Breast epithelium (tissue), 4 donors: ENCODE measurements around the gene DPPA5. TPM values are rescaled to one million over a fixed set of nuclear protein-coding genes. Genes with fewer than 3 reads are reported as not detected.

ENCODE experiments used
- DNase-seq, 2 donors: peaks; one replicate each; pipeline ENCODE4 v3.0.0-alpha.2; 2019; ENCODE audit warnings: low spot score in 2 of 2
- H3K27ac ChIP-seq, 2 donors: fragments of 200-600 bp; sonication (generic) in 1 of 2; one replicate each; pipeline ENCODE4 v1.5.1; 2016 to 2019; ENCODE audit warnings: mild to moderate bottlenecking in 1 of 2
- H3K27me3 ChIP-seq, 2 donors: fragments of 200-600 bp; sonication (generic) in 1 of 2; one replicate each; pipeline versions ENCODE4 v1.5.1 to v1.6.0; 2017 to 2019; ENCODE audit warnings: control low read depth in 1 of 2, mild to moderate bottlenecking in 1 of 2
- H3K36me3 ChIP-seq: fragments of 200-600 bp; one replicate; pipeline ENCODE4 v1.5.1; 2019
- H3K4me1 ChIP-seq, 2 donors: fragments of 200-600 bp; sonication (generic); one replicate each; pipeline ENCODE4 v1.5.1; 2016 to 2019; ENCODE audit warnings: control low read depth in 1 of 2
- H3K4me3 ChIP-seq, 3 donors: fragments of 200-600 bp; sonication (generic); 1 replicate in 2 of 3; 2 replicates in 1 of 3; pipeline ENCODE4 v1.5.1; 2016 to 2019; ENCODE audit warnings: mild to moderate bottlenecking in 3 of 3, moderate library complexity in 2 of 3
- H3K9me3 ChIP-seq, 2 donors: fragments of 200-600 bp; sonication (generic) in 1 of 2; one replicate each; pipeline ENCODE4 v1.5.1; 2016 to 2019; ENCODE audit warnings: control low read depth in 1 of 2
- POLR2A ChIP-seq: fragments of 450-650 bp; IDR thresholded peaks from one replicate; pipeline ENCODE4 v1.6.1; 2016; ENCODE audit warnings: antibody characterized with exemption, mild to moderate bottlenecking, moderate library complexity
- POLR2AphosphoS5 ChIP-seq, 3 donors: sonication (generic); formaldehyde crosslinking; IDR thresholded peaks; one replicate each; pipeline ENCODE4 v1.6.1; 2017; ENCODE audit warnings: antibody characterized with exemption in 3 of 3
- intact Hi-C: fragments of 100-400 bp; cut with DNase I; formaldehyde crosslinking; loops from one replicate; pipeline ENCODE4 v1.15.1; 2023; ENCODE audit warnings: low total_unique reads
- total RNA-seq, 3 donors: library from RNA; depleted of rRNA; stranded (reverse); fragments of >200 nt; gene quantifications; one replicate each; pipeline ENCODE4 v1.1.0, GENCODE V29; 2016
- TF ChIP-seq, protein P1 (sequence below), 3 donors: fragments of 450-650 bp; IDR thresholded peaks; one replicate each; pipeline ENCODE4 v1.5.1; 2016 to 2017; ENCODE audit warnings: antibody characterized with exemption in 3 of 3, mild to moderate bottlenecking in 3 of 3, moderate library complexity in 3 of 3

Gene DPPA5
- total RNA-seq, 3 donors from 2014 or later = not detected

DNA sequence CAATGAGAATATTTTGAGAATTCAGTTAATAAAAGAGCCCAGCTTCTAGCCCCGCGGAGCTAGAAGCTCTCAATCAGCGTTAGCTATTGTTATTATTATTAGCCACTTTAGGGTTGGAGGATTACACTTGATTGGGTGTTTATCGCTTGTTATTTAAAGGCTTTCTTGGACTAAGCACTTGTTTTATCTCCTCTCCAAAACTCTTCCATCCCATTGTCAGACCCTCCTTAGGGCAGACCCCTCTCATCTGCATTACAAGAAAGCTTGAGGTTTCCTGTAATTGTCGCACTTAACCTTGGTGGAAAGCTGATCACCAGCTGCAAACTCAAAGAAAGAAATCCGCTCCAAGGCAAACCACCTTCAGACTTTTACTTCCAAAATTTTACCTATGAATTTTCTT is 4.8 kb downstream of the DPPA5 start:
- Histone ChIP-seq H3K27me3 (peaks cover 0 to 13% of the 10 kb centered on the region in 2 donors), H3K4me3 (no peak overlapping the region), H3K9me3 (no peaks in the 10 kb centered on the region), H3K27ac (no peak overlapping the region), H3K36me3 (no peaks in the 10 kb centered on the region), H3K4me1 (no peaks in the 10 kb centered on the region)
- TF ChIP-seq, protein P1, sequence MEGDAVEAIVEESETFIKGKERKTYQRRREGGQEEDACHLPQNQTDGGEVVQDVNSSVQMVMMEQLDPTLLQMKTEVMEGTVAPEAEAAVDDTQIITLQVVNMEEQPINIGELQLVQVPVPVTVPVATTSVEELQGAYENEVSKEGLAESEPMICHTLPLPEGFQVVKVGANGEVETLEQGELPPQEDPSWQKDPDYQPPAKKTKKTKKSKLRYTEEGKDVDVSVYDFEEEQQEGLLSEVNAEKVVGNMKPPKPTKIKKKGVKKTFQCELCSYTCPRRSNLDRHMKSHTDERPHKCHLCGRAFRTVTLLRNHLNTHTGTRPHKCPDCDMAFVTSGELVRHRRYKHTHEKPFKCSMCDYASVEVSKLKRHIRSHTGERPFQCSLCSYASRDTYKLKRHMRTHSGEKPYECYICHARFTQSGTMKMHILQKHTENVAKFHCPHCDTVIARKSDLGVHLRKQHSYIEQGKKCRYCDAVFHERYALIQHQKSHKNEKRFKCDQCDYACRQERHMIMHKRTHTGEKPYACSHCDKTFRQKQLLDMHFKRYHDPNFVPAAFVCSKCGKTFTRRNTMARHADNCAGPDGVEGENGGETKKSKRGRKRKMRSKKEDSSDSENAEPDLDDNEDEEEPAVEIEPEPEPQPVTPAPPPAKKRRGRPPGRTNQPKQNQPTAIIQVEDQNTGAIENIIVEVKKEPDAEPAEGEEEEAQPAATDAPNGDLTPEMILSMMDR (IDR thresholded peaks at IDR 0.05) = no peak
- TF ChIP-seq POLR2AphosphoS5 (IDR thresholded peaks at IDR 0.05) = no peak
- no peak for TF ChIP-seq POLR2A
- DNase-seq = no peak
- intact Hi-C loops = no loop called here

DNA sequence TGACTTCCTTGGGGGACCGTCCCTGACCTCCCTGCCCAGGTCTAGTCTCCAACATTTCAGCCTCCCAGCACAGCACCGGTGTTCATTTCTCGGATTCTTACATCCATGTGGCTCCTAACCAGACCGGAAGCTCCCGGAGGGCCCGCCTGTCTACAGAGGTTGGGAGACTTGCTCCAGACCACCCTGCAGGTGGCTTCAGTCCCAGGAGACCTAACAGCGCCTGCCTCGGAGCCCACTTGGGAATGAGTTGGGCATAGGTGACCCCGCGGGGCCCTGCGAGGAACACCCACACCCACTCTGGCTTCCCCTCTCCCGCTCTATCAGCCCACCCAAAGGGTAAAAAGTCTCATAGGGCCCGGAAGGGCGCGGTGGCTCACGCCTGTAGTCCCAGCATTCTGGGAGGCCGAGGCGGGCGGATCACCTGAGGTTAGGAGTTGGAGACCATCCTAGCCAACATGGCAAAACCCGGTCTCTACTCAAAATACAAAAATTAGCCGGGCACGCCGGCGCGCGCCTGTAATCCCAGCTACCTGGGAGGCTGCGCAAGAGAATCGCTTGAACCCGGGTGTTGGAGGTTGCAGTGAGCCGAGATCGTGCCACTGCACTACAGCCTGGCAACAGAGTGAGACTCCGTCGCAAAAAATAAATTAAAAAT is 5.4 kb downstream of the DPPA5 start:
- H3K27ac ChIP-seq = no peak overlapping the region
- no peaks in the 10 kb centered on the region for H3K36me3 ChIP-seq
- no peaks in the 10 kb centered on the region for H3K9me3 ChIP-seq
- no peak overlapping the region for H3K4me3 ChIP-seq
- TF ChIP-seq, protein P1 (IDR thresholded peaks at IDR 0.05) = no peak
- TF ChIP-seq POLR2A (no peak), POLR2AphosphoS5 (IDR thresholded peaks at IDR 0.05) (no peak)
- H3K4me1 ChIP-seq = no peaks in the 10 kb centered on the region
- intact Hi-C loops = no loop called here
- H3K27me3 ChIP-seq = peaks cover 0 to 13% of the 10 kb centered on the region in 2 donors
- DNase-seq = no peak

DNA sequence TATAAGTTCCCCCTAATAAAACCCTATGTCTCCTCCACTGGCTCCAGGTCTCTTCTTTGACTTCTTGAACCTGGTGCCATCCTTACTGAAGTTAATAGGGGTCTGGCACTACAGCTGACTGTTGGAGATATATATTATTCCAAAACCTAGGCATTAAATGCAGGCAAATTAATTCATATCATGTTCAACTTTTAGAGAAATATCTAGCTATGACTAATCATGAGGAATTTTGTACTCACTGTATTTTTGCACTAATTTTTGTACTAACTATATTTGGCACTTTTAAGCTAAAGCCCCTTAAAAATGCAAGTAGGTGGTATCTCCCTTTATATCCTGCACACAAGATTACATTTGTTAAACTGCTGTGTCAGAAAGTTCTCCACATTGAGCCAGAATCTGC is 10.9 kb downstream of the DPPA5 start:
- intact Hi-C loops = no loop called here

DNA sequence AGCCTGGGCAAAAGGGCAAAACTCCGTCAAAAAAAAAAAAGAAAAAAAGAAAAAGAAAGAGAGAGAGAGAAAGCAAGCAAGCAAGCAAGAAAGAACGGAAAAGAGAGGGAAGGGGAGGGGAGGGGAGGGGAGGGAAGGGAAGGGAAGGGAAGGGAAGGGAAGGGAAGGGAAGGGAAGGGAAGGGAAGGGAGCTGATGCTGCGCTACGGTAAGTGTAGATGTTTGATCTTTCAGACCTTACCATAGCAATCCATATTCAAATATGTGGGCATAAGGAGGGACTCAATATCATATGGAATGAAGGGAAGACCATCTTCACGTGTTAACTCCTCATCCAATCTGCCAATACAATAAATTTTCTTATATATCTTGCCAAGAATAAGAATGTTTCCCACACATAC is 11.9 kb downstream of the DPPA5 start:
- no peak overlapping the region for H3K27ac ChIP-seq
- no peaks in the 10 kb centered on the region for H3K9me3 ChIP-seq
- TF ChIP-seq, protein P1 (IDR thresholded peaks at IDR 0.05) = no peak
- TF ChIP-seq POLR2A (no peak), POLR2AphosphoS5 (IDR thresholded peaks at IDR 0.05) (no peak)
- DNase-seq = no peak
- no peak overlapping the region for H3K4me3 ChIP-seq
- intact Hi-C loops = no loop called here
- H3K36me3 ChIP-seq = no peaks in the 10 kb centered on the region
- no peaks in the 10 kb centered on the region for H3K27me3 ChIP-seq
- H3K4me1 ChIP-seq = no peaks in the 10 kb centered on the region

More for the DNA sequence above, 10.9 kb downstream of the DPPA5 start:
- H3K27ac ChIP-seq = no peak overlapping the region
- no peaks in the 10 kb centered on the region for H3K9me3 ChIP-seq
- H3K4me3 ChIP-seq = no peak overlapping the region
- TF ChIP-seq POLR2AphosphoS5 (IDR thresholded peaks at IDR 0.05) (no peak), POLR2A (no peak)
- TF ChIP-seq, protein P1 (IDR thresholded peaks at IDR 0.05) = no peak
- no peak for DNase-seq
- H3K36me3 ChIP-seq = no peaks in the 10 kb centered on the region
- no peaks in the 10 kb centered on the region for H3K4me1 ChIP-seq
- H3K27me3 ChIP-seq = peaks cover 0 to 2% of the 10 kb centered on the region in 2 donors

DNA sequence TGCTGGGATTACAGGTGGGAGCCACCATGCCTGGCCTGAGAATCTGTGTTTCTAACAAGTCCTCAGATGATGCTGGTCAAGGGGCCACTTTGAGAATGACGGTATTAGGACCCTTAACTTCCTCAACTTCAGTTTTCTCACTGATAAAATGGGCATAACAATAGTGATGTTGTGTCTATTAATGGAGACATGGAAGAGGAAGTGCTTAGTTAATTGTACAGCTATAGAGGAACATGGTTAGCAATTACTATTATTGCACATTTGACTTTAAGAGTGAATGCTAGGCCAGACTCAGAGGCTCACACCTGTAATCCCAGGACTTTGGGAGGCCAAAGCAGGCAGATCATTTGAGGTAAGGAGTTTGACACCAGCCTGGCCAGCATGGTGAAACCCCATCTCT is 12.7 kb downstream of the DPPA5 start:
- H3K27ac ChIP-seq = no peak overlapping the region
- TF ChIP-seq, protein P1 (IDR thresholded peaks at IDR 0.05) = no peak
- TF ChIP-seq POLR2AphosphoS5 (IDR thresholded peaks at IDR 0.05) (no peak), POLR2A (no peak)
- no peaks in the 10 kb centered on the region for H3K36me3 ChIP-seq
- H3K4me1 ChIP-seq = no peaks in the 10 kb centered on the region
- intact Hi-C loops = no loop called here
- no peak for DNase-seq
- H3K4me3 ChIP-seq = no peak overlapping the region
- no peaks in the 10 kb centered on the region for H3K27me3 ChIP-seq
- no peaks in the 10 kb centered on the region for H3K9me3 ChIP-seq
